HG03039 (cell line): Measurements from ENCODE around the gene GH2.
A peak's percentile ranks its signal among the peaks of the same experiment; 100 is the strongest.

Experiments
- ATAC-seq: cut with Tn5 transposase; IDR thresholded peaks from one replicate; pipeline ENCODE4 v1.9.1; 2021; ENCODE audit warnings: mild to moderate bottlenecking, moderate library complexity; ENCODE audit not compliant: unreplicated experiment

GH2 gene

DNA sequence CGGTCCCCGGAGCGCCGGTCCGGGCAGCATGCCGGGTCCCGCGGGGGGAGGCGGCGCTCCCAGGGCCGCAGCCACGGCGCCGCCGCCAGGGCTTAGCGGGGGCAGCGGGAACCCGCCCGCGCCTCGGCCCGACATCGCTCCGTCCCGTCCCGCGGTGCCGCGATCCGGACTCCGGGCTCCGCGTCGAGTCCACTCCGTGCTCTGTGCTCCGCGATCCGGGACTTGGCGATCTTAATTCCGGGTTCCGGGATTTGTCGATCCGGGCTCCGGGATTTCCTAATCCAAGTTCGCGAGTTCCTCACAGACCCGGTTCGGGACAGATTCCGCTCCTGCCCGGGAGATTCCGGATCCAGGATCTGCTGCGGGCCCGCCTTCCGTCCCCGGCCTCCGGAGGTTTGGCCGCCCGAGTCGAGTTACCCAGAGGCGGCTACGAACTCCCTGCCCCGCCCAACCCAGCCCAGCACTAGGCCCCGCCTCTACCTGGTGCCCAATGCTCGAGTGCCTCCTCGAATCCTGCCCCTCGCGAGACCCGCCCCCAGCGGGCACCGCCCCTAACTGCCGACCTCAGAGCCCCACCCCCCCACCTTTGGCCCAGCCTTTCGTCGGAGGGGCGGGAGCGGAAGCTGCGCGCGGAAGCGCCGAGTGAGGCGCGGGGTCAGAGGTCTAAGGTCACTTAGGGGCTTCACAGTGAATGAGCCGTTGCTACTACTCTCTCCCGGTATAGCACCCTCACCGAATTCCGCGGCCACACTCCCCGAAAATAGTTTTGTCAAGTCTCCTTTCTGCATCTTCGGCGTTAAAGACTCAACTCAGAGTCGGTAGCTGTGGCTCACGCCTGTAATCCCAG lies 39.0 kb downstream of the GH2 start, which contains the start of gene SMARCD2:
Gene SMARCD2 (minus strand): TSS at position 146 of the 847 bp plus-strand sequence. CDS start 11 bp downstream, at position 135.
- ATAC-seq: peak; percentile 72

DNA sequence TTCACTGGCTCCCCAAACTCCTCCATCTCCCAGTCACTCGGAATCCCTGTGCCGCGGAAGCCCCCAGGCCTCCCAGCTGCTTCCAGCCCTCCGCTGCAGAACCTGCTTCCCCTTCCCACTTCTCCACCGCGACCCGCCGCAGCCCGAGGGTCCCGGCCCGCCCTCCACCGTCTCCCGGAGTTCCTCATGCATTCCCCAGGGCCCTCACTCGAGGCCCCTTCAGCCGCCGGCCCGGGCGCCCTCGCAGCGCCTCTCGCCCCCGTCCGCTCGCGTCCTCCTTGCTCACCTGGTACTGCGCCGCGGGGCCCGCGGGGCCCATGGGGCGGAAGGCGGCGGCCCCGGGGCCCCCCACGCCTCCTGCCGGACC lies 39.6 kb downstream of the GH2 start:
- peak; percentile 27 for ATAC-seq

GRCh38 chr17:63841350-63842172 lies 40.2 kb downstream of the GH2 start:
- ATAC-seq: no peak

DNA sequence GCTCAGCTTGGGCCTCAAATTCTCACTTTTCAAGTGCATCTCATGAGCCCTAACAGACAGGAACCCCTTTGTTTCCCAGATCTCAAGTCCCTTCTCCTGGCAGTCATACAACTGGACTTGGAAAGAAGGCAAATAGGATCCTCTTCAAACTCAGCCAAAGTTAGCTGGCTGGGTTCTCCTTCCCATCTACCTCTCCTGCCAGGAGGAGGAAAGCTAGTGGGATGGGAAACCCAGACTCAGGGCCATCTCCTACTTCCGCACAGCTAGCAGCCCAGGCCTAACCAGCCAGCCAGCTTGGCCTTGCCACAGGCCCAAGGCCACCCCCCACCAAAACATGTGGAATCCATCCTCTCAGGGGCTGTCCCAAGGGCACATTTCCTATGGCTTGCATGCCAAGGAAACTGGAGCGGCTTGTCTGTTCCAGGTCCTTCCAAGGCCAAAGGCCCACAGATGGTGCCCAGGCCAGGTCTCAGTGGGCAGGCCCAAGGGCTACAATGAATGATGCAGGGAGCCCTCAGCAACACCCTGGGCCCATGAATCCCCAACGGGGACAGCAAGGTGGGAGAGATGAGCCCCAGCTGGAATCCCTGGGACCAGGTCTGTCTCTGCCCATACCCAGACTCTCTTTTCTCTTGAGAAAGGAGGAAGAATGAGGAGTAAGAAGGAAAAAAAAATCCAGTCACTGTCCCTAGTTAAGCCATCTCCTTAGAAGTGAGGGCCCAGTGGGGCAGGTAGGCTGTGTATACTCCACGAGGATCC lies 41.0 kb downstream of the GH2 start:
- no peak for ATAC-seq

- ATAC-seq: no peak
These were observed 43.0 kb downstream of the GH2 start for GRCh38 chr17:63838631-63839171.

DNA sequence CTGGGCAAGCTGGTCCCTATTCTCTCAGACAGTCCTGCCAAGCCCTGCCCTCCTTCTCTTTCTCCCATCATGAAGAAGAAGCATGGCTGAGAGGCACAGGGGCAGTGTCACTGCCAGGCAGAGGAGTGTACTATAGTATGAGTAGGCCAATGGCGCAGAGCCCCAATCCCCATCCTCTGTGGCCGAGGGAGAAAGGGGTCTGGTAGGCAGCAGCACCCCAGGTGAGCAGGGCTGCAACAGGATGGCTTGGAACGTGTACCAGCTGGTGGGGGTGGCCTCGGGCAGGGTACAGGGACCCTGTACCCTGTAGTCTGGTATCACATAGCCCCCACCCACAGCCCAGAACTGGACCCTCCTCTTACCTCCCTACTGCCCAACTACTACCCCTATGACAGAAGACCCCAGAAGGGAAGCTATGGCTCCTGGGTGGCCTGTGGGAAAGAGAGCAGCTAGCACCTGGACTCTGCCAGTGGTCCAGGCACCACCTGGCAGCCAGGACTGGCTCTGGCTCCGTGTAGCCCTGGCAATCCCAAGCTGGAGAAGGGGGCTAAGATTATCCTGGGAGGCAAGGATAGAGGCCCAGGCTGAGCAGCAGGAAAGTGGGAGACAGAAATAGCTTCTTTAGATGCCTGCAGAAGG lies 43.7 kb downstream of the GH2 start:
- ATAC-seq: no peak

DNA sequence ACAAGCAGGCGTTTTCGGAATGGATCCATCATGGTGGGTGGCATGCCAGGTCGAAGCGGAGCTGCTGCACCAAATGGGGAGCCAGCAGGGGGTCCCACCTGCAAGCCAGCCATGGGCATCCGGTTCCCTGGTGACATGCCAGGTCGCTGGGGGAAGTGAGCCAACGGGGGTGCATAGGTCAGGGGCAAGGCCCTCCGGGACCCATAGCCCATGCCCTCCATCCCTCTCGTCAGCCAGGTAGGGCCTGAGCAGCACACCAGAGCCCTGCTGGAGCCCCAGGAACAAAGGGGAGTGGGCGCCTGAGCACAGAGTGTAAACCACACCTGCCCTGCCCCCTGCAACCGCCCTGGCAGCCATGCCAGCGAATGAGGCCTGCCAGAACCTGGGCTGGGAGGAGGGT lies 44.3 kb downstream of the GH2 start:
- ATAC-seq: no peak

GRCh38 chr17:63836811-63837210 lies 44.9 kb downstream of the GH2 start:
- no peak for ATAC-seq

GRCh38 chr17:63835167-63835720 lies 46.5 kb downstream of the GH2 start:
- ATAC-seq: no peak

GRCh38 chr17:63834431-63835166 lies 47.1 kb downstream of the GH2 start:
- no peak for ATAC-seq

DNA sequence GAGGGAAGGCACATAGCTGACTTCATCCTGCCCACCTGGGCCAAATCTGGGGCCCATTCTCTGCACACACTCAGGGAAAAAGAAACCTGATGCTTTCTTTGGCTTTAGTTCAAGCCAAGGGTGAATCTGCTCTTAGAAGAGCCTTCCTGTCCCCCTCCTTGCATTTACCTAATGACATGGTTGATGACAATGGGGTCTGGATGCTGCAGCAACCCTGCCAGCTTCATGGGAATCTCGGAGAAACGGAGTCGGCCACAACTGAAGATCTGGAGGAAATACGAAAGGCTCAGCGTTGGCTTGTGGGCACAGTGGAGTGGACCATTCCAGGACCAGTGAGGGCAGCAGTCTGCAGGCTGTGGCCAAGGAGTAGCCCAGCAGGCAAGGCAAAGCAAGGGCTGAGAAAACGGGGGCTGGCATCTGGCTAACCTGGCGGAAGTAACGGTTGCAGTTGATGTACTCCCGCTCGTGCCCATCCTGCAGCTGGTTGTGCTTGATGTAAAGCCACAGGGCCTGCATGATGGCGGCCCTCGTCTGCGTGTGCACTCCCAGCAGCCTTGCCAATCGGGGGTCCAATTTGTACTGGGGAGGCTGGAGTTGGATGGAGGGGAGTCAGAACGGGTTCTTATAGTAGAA lies 47.9 kb downstream of the GH2 start:
- ATAC-seq: no peak

DNA sequence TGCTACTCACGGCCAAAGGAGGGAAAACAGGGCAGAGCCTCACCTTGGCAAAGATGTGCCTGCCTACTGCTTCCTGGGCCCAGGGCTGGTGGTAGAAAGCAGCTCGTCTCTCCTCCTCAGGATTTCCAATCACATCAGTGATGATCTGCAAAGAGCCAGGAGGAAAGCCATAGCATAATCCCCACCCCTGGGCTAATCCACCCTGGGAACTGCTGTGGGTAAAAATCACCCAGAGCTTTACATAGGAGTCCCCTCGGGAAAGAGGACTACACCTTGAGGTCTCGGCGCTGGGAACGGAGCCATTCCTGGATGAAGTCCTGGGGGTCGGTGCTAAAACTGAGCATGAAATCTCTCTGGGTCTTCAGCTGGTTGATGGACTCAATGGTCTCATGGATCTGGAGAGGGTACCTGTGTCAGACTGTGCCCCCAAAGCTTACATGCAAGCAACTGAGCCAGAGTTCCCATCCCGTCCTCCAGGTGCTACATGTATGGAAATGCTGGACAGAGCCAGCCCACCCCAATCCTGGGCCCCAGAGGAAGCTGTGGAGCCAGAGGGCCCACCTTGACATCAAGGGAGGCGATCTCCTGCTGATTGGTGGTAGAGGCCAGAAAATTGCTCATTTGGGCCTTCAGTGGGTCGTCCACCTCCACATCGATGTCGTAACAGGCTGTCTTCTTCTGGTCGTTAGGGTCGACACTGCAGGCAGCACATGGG lies 48.6 kb downstream of the GH2 start:
- ATAC-seq: no peak

DNA sequence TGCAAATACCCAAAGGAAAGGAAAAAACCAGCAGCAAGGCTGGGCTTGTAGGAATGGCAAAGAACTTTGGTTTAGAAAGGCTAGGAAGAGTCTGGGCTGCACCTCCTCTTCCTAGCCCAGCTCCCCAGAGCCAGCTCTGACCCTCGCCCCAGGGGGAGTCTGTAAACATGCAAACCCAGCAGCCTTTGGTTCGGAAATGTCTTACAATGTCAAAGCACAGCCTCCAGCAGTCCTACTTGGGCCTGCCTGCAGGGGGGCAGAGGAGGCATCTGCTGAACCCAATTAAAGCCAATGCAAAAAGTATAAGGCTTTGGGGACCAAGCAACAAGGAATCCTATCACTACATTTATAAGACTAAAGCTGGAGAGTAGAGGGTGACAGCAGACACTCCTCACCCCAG lies 49.3 kb downstream of the GH2 start:
- ATAC-seq: no peak

DNA sequence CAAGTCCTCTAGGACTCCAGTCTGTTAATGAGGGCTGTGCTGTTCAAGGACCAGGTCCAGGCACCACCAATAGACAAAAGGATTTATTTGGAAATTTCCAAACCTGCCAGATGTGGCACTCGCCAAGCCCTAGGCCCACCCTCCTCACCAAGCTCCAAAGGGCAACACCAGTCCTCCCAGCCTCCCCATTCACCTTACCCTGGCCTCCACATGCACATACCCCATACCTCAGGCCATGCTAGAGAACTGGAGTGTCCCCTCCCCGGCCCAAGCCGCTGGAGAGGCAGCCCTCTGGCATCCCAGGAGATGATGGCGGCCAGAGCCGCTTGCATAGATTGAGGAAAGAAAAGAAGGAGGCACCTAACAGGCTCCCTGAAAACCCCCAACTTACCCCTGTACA lies 49.7 kb downstream of the GH2 start:
- no peak for ATAC-seq

DNA sequence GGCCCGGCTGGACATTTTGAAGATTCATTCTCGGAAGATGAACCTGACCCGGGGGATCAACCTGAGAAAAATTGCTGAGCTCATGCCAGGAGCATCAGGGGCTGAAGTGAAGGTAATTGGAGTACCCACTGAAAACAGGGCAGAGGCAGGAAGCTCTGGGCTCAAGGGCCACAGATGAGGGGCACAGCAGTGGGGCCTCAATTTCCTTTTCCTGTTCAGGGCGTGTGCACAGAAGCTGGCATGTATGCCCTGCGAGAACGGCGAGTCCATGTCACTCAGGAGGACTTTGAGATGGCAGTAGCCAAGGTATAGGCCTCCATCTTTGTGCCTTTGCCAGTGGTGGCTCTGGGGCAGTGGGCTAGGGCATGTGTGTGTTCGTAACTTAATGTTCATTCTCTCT lies 50.2 kb downstream of the GH2 start:
- no peak for ATAC-seq

DNA sequence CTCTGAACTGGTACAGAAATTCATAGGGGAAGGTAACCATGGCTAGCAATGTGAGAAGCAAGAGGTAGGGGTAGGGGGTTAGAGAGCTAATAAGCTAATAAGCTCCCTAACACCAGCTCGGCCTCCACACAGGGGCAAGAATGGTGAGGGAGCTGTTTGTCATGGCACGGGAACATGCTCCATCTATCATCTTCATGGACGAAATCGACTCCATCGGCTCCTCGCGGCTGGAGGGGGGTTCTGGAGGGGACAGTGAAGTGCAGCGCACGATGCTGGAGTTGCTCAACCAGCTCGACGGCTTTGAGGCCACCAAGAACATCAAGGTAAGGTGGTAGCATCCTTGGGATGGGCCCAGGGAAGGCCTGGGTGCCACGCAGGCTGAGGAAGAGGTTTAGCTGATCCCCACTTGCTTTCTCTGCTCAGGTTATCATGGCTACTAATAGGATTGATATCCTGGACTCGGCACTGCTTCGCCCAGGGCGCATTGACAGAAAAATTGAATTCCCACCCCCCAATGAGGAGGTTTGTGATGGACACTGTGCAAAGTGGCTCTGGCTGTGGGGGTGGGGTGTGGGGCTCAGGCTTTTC lies 50.7 kb downstream of the GH2 start:
- no peak for ATAC-seq

DNA sequence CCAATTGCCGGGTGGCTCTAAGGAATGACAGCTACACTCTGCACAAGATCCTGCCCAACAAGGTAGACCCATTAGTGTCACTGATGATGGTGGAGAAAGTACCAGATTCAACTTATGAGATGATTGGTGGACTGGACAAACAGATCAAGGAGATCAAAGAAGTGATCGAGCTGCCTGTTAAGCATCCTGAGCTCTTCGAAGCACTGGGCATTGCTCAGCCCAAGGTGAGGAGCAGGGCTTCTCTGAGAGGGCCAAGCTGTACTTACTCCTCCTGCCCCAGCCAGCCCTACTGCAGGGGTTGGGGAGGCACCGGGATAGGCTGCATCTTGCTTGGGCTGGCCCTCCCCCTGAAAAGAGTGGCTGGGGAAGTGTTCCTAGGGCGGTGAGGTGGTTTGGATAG lies 51.5 kb downstream of the GH2 start:
- ATAC-seq: no peak
